Testis (tissue), 3 donors: Measurements from ENCODE around the gene BBX. TPM values are rescaled to one million over a fixed set of nuclear protein-coding genes. Genes with fewer than 3 reads are reported as not detected.

Experiments used
- DNase-seq: peaks from one replicate; pipeline ENCODE4 v3.0.0-alpha.2; 2019
- H3K27ac ChIP-seq, 2 donors: fragments of 200-600 bp; sonication (generic); one replicate each; pipeline ENCODE4 v1.5.1; 2019
- H3K27me3 ChIP-seq: fragments of 200-600 bp; sonication (generic); one replicate; pipeline ENCODE4 v1.5.1; 2019
- H3K36me3 ChIP-seq: fragments of 200-600 bp; sonication (generic); one replicate; pipeline ENCODE4 v1.5.1; 2017; ENCODE audit warnings: low read depth; ENCODE audit errors: missing control alignments
- H3K4me1 ChIP-seq: fragments of 200-600 bp; sonication (generic); one replicate; pipeline ENCODE4 v1.5.1; 2019
- H3K4me3 ChIP-seq, 2 donors: fragments of 200-600 bp; sonication (generic); one replicate each; pipeline ENCODE4 v1.5.1; 2017 to 2019
- H3K9me3 ChIP-seq: fragments of 200-600 bp; sonication (generic); one replicate; pipeline ENCODE4 v1.5.1; 2017
- CTCF ChIP-seq, 3 experiments: fragments of 450-650 bp in 2 of 3; fragments of 200-600 bp in 1 of 3; sonication (generic) in 1 of 3; IDR thresholded peaks; one replicate each; pipeline ENCODE4 v1.5.1; 2016 to 2019; ENCODE audit warnings: antibody characterized with exemption in 3 of 3, mild to moderate bottlenecking in 2 of 3, moderate library complexity in 1 of 3
- POLR2A ChIP-seq: fragments of 450-650 bp; IDR thresholded peaks from one replicate; pipeline ENCODE4 v1.6.1; 2017; ENCODE audit warnings: antibody characterized with exemption, mild to moderate bottlenecking, moderate library complexity
- WGBS, 2 donors: methylation state at CpG; one replicate each; pipeline ENCODE4 v1.1.5; 2018; 5-methylcytosine and 5-hydroxymethylcytosine counted together
- intact Hi-C: fragments of 100-400 bp; cut with DNase I; formaldehyde crosslinking; loops from one replicate; pipeline ENCODE4 v1.15.1; 2023; ENCODE audit warnings: low total_unique reads
- polyA plus RNA-seq: library from polyadenylated mRNA; stranded (reverse); fragments of 350-450 nt; fragmentation: Illumina TruSeq; extraction: RNeasy Lipid Tissue Mini Kit (QIAGEN cat#74804); gene quantifications from one replicate; pipeline ENCODE4 v1.2.3, GENCODE V29; 2014; ENCODE audit warnings: low read depth, low replicate concordance; ENCODE audit not compliant: insufficient read depth
- total RNA-seq, 2 donors: library from RNA; depleted of rRNA; stranded (reverse); fragments of >200 nt; gene quantifications; one replicate each; pipeline ENCODE4 v1.2.3, GENCODE V29; 2016

The BBX gene
- total and polyA plus RNA-seq, 3 donors from 2014 or later = 93.3 to 317 (median 312) TPM

- intact Hi-C loops = no loop called here
- 76 to 78% methylated on average over 2 of the region's 2 CpGs for WGBS, 2 donors
- DNase-seq = no peak
Observed at GRCh38 chr3:107578091-107578490, 55.3 kb downstream of the BBX start.

GRCh38 chr3:107578523-107578922, 55.8 kb downstream of the BBX start:
- WGBS, 2 donors = 83 to 84% methylated on average over 3 of the region's 3 CpGs
- intact Hi-C loops = no loop called here

More at GRCh38 chr3:107578091-107578490, 55.3 kb downstream of the BBX start:
- TF ChIP-seq CTCF (IDR thresholded peaks at IDR 0.05) (no peak), POLR2A (no peak)
- Histone ChIP-seq H3K27me3 (no peaks in the 10 kb centered on the region), H3K4me1 (no peaks in the 10 kb centered on the region), H3K9me3 (no peaks in the 10 kb centered on the region), H3K4me3 (no peak overlapping the region), H3K27ac (no peak overlapping the region), H3K36me3 (no peaks in the 10 kb centered on the region)

GRCh38 chr3:107579371-107579770, 56.6 kb downstream of the BBX start:
- Histone ChIP-seq H3K9me3 (no peaks in the 10 kb centered on the region), H3K27me3 (no peaks in the 10 kb centered on the region), H3K27ac (no peak overlapping the region), H3K4me1 (no peaks in the 10 kb centered on the region), H3K4me3 (no peak overlapping the region), H3K36me3 (no peaks in the 10 kb centered on the region)
- DNase-seq = no peak
- TF ChIP-seq POLR2A (no peak), CTCF (IDR thresholded peaks at IDR 0.05) (no peak)
- intact Hi-C loops = no loop called here
- 73 to 83% methylated on average over 4 of the region's 4 CpGs for WGBS, 2 donors

More at GRCh38 chr3:107578523-107578922, 55.8 kb downstream of the BBX start:
- DNase-seq = no peak
- Histone ChIP-seq H3K27me3 (no peaks in the 10 kb centered on the region), H3K4me3 (no peak overlapping the region), H3K9me3 (no peaks in the 10 kb centered on the region), H3K36me3 (no peaks in the 10 kb centered on the region), H3K27ac (no peak overlapping the region), H3K4me1 (no peaks in the 10 kb centered on the region)
- TF ChIP-seq POLR2A = no peak
- no peak for TF ChIP-seq CTCF (IDR thresholded peaks at IDR 0.05)

GRCh38 chr3:107581230-107581629, 58.5 kb downstream of the BBX start:
- Histone ChIP-seq H3K36me3 (no peaks in the 10 kb centered on the region), H3K27me3 (no peaks in the 10 kb centered on the region), H3K27ac (no peak overlapping the region), H3K9me3 (no peaks in the 10 kb centered on the region), H3K4me3 (no peak overlapping the region), H3K4me1 (no peaks in the 10 kb centered on the region)
- intact Hi-C loops = no loop called here
- TF ChIP-seq CTCF (IDR thresholded peaks at IDR 0.05) (no peak), POLR2A (no peak)
- WGBS, 2 donors = 42 to 52% methylated on average over 1 of the region's 1 CpG
- no peak for DNase-seq

GRCh38 chr3:107588217-107588616, 65.5 kb downstream of the BBX start:
- TF ChIP-seq CTCF (IDR thresholded peaks at IDR 0.05) (no peak), POLR2A (no peak)
- 38 to 43% methylated on average over 1 of the region's 1 CpG for WGBS, 2 donors

More at GRCh38 chr3:107588217-107588616, 65.5 kb downstream of the BBX start:
- H3K27me3 ChIP-seq = no peaks in the 10 kb centered on the region
- H3K4me1 ChIP-seq = peaks cover 4% of the 10 kb centered on the region
- DNase-seq = no peak
- H3K9me3 ChIP-seq = no peaks in the 10 kb centered on the region
- intact Hi-C loops = no loop called here
- H3K27ac ChIP-seq = no peak overlapping the region
- no peak overlapping the region for H3K4me3 ChIP-seq
- no peaks in the 10 kb centered on the region for H3K36me3 ChIP-seq
